ENCODE measurements around the gene CCDC74A.
"Not testable (repeated sequence)": the region's sequence is repeated elsewhere in the genome, so short reads cannot be mapped to it uniquely, and the experiment has no call there.

The CCDC74A gene

DNA sequence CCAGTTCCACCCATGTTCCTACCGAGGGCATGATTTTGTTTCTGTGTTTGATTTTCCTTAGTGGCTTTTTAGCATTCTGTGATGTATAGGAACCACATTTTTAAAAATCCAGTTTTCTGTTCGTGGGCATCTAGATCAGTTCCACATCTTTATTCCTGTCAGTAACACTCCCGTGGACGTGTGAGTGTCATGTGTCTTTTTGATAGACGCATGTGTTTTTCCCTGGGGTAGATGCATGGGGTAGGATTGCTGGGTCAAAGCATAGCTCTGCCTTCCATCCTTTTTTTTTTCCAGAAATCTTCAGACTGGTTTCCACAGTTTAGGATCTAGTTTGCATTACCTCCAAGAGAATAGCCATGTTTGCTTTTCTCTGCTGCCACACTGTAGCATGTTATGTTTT is 38.7 kb downstream of the CCDC74A start:
- Histone ChIP-seq H3K27me3 (replicated peaks; ENCODE audit: control insufficient read depth, insufficient read depth, low read length, poor library complexity, severe bottlenecking) (no peaks in the 10 kb centered on the region), H3K4me1 (ENCODE audit: control insufficient read depth, insufficient read depth, low read length, poor library complexity, severe bottlenecking) (no peaks in the 10 kb centered on the region), H3K27ac (ENCODE audit: insufficient read depth, low read length, poor library complexity, severe bottlenecking) (no peak overlapping the region), H3K9me3 (ENCODE audit: control insufficient read depth, low read length) (no peaks in the 10 kb centered on the region), H3K36me3 (ENCODE audit: control insufficient read depth, insufficient read depth, low read length) (no peaks in the 10 kb centered on the region), H3K4me3 (ENCODE audit: insufficient read depth, low read depth, low read length, poor library complexity, severe bottlenecking) (no peak overlapping the region)
- no peak for DNase-seq

DNA sequence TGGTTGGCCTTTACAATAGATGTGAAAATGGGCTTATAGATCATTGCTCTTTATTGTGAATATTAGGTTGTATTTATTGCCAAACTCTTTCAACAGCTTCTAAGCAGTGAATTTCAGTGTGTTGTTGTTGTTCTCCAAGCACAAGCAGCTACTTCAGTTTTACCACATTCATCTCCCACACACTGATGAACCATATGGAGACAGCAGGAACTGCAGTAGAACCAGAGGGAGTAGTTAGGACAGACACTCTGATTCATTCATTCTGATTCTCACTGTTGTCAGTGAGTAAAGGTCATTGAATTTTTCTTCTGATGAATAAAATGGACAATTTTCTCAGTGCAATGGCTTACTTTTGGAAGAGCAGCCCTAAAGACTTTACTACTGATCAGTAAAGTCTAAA is 40.2 kb downstream of the CCDC74A start:
- DNase-seq, result no peak
- Histone ChIP-seq H3K4me1 (ENCODE audit: control insufficient read depth, insufficient read depth, low read length, poor library complexity, severe bottlenecking) (no peaks in the 10 kb centered on the region), H3K36me3 (ENCODE audit: control insufficient read depth, insufficient read depth, low read length) (no peaks in the 10 kb centered on the region), H3K4me3 (ENCODE audit: insufficient read depth, low read depth, low read length, poor library complexity, severe bottlenecking) (no peak overlapping the region), H3K27me3 (replicated peaks; ENCODE audit: control insufficient read depth, insufficient read depth, low read length, poor library complexity, severe bottlenecking) (no peaks in the 10 kb centered on the region), H3K27ac (ENCODE audit: insufficient read depth, low read length, poor library complexity, severe bottlenecking) (no peak overlapping the region), H3K9me3 (ENCODE audit: control insufficient read depth, low read length) (no peaks in the 10 kb centered on the region)

DNA sequence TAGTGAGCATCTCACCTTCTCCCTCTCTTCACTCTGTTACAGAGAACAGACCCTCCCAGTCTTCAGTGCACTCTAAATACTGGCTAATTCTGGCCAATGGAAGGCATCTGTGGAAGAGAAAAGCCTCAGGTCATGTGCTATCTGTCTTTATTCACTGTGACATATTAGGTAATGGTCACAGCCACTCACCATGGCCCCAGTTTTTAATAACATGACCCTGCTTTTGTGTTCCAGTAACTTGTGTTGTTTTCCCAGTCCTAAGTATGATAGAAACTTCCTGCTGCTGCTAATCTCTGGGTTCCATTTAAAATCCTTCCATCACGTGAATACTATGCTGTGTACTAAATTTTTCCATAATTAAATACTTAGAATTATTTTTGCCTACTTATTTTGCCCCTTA is 40.7 kb downstream of the CCDC74A start:
- DNase-seq; H3K4me3 ChIP-seq (ENCODE audit: insufficient read depth, low read depth, low read length, poor library complexity, severe bottlenecking); H3K27ac ChIP-seq (ENCODE audit: insufficient read depth, low read length, poor library complexity, severe bottlenecking); H3K27me3 ChIP-seq (replicated peaks; ENCODE audit: control insufficient read depth, insufficient read depth, low read length, poor library complexity, severe bottlenecking); H3K36me3 ChIP-seq (ENCODE audit: control insufficient read depth, insufficient read depth, low read length); H3K4me1 ChIP-seq (ENCODE audit: control insufficient read depth, insufficient read depth, low read length, poor library complexity, severe bottlenecking); H3K9me3 ChIP-seq (ENCODE audit: control insufficient read depth, low read length): not testable (repeated sequence)

DNA sequence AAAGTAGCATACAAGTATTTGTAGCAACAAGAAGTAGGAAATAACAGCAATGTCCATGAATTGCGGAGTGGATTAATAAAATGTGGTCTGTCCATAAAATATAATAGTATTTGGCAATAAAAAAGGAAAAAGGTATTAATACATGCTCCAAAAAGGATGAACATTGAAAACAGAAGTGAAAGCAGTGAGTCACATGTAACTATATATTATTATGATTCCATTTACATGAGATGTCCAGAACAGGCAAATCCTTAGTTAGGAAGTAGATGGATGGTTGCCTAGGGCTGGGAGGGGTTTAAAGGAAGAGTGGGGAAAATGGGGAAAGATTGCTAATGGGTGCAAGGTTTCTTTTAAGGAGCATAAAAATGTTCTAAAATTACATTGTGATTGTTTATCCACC is 44.5 kb downstream of the CCDC74A start:
- no peak overlapping the region for H3K4me3 ChIP-seq (ENCODE audit: insufficient read depth, low read depth, low read length, poor library complexity, severe bottlenecking)
- no peak for DNase-seq
- H3K4me1 ChIP-seq (ENCODE audit: control insufficient read depth, insufficient read depth, low read length, poor library complexity, severe bottlenecking), result no peaks in the 10 kb centered on the region
- no peaks in the 10 kb centered on the region for H3K27me3 ChIP-seq (replicated peaks; ENCODE audit: control insufficient read depth, insufficient read depth, low read length, poor library complexity, severe bottlenecking)
- H3K27ac ChIP-seq (ENCODE audit: insufficient read depth, low read length, poor library complexity, severe bottlenecking), result no peak overlapping the region
- no peaks in the 10 kb centered on the region for H3K9me3 ChIP-seq (ENCODE audit: control insufficient read depth, low read length)
- no peaks in the 10 kb centered on the region for H3K36me3 ChIP-seq (ENCODE audit: control insufficient read depth, insufficient read depth, low read length)

DNA sequence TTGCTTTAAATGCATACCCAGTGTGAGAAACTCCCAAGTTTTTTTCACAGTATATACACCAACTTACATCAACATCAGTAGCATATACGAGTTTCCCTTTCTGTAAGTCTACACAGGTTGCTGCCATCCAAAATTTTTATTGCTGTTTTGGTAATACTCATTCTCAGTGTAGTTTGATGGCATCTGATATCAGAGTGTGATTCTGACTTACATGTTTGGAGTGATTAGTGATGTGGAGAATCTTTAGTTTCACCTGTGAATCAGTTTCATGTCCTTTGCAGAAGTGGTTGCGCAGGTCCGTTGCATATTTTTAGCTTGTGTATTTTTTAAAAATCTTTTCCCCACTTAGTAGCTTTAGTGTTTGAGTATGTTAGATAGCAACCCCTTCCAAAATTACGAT is 50.1 kb downstream of the CCDC74A start:
- Histone ChIP-seq H3K4me3 (ENCODE audit: insufficient read depth, low read depth, low read length, poor library complexity, severe bottlenecking) (no peak overlapping the region), H3K4me1 (ENCODE audit: control insufficient read depth, insufficient read depth, low read length, poor library complexity, severe bottlenecking) (no peaks in the 10 kb centered on the region), H3K27me3 (replicated peaks; ENCODE audit: control insufficient read depth, insufficient read depth, low read length, poor library complexity, severe bottlenecking) (peaks cover 5% of the 10 kb centered on the region), H3K9me3 (ENCODE audit: control insufficient read depth, low read length) (no peaks in the 10 kb centered on the region), H3K27ac (ENCODE audit: insufficient read depth, low read length, poor library complexity, severe bottlenecking) (no peak overlapping the region), H3K36me3 (ENCODE audit: control insufficient read depth, insufficient read depth, low read length) (no peaks in the 10 kb centered on the region)
- DNase-seq, result no peak

DNA sequence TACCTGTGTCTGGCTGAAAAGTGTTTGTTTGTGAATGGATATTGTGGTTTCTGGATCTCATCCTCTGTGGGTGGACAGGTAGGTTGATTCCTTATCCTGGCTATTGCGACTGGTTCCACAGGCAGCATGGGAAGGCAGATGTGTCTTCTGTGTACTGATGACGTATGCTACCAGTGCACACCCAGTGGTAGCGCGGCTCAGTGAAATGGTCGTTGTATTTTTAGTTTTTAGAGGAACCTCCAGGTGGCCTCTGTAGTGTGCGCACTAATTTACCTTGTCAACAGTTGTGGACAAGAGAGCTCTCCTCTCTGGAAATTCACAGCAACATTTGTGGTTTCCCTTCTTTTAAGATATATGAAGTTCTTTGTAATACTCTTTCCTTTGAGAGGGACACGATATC is 52.5 kb downstream of the CCDC74A start:
- H3K9me3 ChIP-seq (ENCODE audit: control insufficient read depth, low read length), result no peaks in the 10 kb centered on the region

More for the DNA sequence above, 52.5 kb downstream of the CCDC74A start:
- no peak overlapping the region for H3K27ac ChIP-seq (ENCODE audit: insufficient read depth, low read length, poor library complexity, severe bottlenecking)
- no peak for DNase-seq
- no peak overlapping the region for H3K4me3 ChIP-seq (ENCODE audit: insufficient read depth, low read depth, low read length, poor library complexity, severe bottlenecking)
- H3K36me3 ChIP-seq (ENCODE audit: control insufficient read depth, insufficient read depth, low read length), result no peaks in the 10 kb centered on the region
- peaks cover 5% of the 10 kb centered on the region for H3K27me3 ChIP-seq (replicated peaks; ENCODE audit: control insufficient read depth, insufficient read depth, low read length, poor library complexity, severe bottlenecking)
- no peaks in the 10 kb centered on the region for H3K4me1 ChIP-seq (ENCODE audit: control insufficient read depth, insufficient read depth, low read length, poor library complexity, severe bottlenecking)

Measured in effector memory CD4-positive, alpha-beta T cell (primary cell).